ENCODE results near the gene TAL1. TPM values are rescaled to one million over a fixed set of nuclear protein-coding genes. Genes with fewer than 3 reads are reported as not detected.

The TAL1 gene
- total RNA-seq, 1 donor from 2014 or later = not detected

- no peak for DNase-seq (ENCODE audit: low spot score, unreplicated experiment)
- no peak for TF ChIP-seq CTCF (IDR thresholded peaks at IDR 0.05; ENCODE audit: unreplicated experiment)
- no peak overlapping the region for H3K4me3 Mint-ChIP-seq (ENCODE audit: low read depth)
- no peak overlapping the region for H3K27ac Mint-ChIP-seq
- no peaks in the 10 kb centered on the region for H3K9me3 Mint-ChIP-seq (ENCODE audit: low read depth)
- no peaks in the 10 kb centered on the region for H3K36me3 Mint-ChIP-seq (ENCODE audit: insufficient read depth)
- H3K27me3 Mint-ChIP-seq = peaks cover 84% of the 10 kb centered on the region
- peaks cover 9% of the 10 kb centered on the region for H3K4me1 Mint-ChIP-seq (ENCODE audit: low read depth)
Observed at GRCh38 chr1:47229031-47229885, 2.8 kb downstream of the TAL1 start.

- no peak for TF ChIP-seq CTCF (IDR thresholded peaks at IDR 0.05; ENCODE audit: unreplicated experiment)
- H3K27ac Mint-ChIP-seq = no peak overlapping the region
- no peak for DNase-seq (ENCODE audit: low spot score, unreplicated experiment)
- H3K27me3 Mint-ChIP-seq = peaks cover 78% of the 10 kb centered on the region
- no peaks in the 10 kb centered on the region for H3K9me3 Mint-ChIP-seq (ENCODE audit: low read depth)
- no peaks in the 10 kb centered on the region for H3K36me3 Mint-ChIP-seq (ENCODE audit: insufficient read depth)
- peaks cover 9% of the 10 kb centered on the region for H3K4me1 Mint-ChIP-seq (ENCODE audit: low read depth)
- H3K4me3 Mint-ChIP-seq (ENCODE audit: low read depth) = no peak overlapping the region
Observed at GRCh38 chr1:47228644-47229030, 3.4 kb downstream of the TAL1 start.

GRCh38 chr1:47227341-47228232, 4.4 kb downstream of the TAL1 start:
- Mint-ChIP-seq H3K27me3 (peaks cover 68% of the 10 kb centered on the region), H3K9me3 (ENCODE audit: low read depth) (no peaks in the 10 kb centered on the region), H3K4me3 (ENCODE audit: low read depth) (no peak overlapping the region), H3K4me1 (ENCODE audit: low read depth) (peaks cover 8% of the 10 kb centered on the region), H3K27ac (no peak overlapping the region), H3K36me3 (ENCODE audit: insufficient read depth) (no peaks in the 10 kb centered on the region)
- no peak for DNase-seq (ENCODE audit: low spot score, unreplicated experiment)
- no peak for TF ChIP-seq CTCF (IDR thresholded peaks at IDR 0.05; ENCODE audit: unreplicated experiment)

- H3K36me3 Mint-ChIP-seq (ENCODE audit: insufficient read depth) = no peaks in the 10 kb centered on the region
- no peak for DNase-seq (ENCODE audit: low spot score, unreplicated experiment)
- H3K27ac Mint-ChIP-seq = no peak overlapping the region
- H3K4me1 Mint-ChIP-seq (ENCODE audit: low read depth) = peaks cover 6% of the 10 kb centered on the region
- no peak overlapping the region for H3K4me3 Mint-ChIP-seq (ENCODE audit: low read depth)
- no peaks in the 10 kb centered on the region for H3K9me3 Mint-ChIP-seq (ENCODE audit: low read depth)
- no peak for TF ChIP-seq CTCF (IDR thresholded peaks at IDR 0.05; ENCODE audit: unreplicated experiment)
- peaks cover 62% of the 10 kb centered on the region for H3K27me3 Mint-ChIP-seq
Observed at GRCh38 chr1:47226839-47227215, 5.2 kb downstream of the TAL1 start.

- DNase-seq (ENCODE audit: low spot score, unreplicated experiment) = no peak
- Mint-ChIP-seq H3K36me3 (ENCODE audit: insufficient read depth) (no peaks in the 10 kb centered on the region), H3K4me1 (ENCODE audit: low read depth) (peaks cover 1% of the 10 kb centered on the region), H3K27me3 (peaks cover 57% of the 10 kb centered on the region), H3K9me3 (ENCODE audit: low read depth) (no peaks in the 10 kb centered on the region), H3K4me3 (ENCODE audit: low read depth) (peak overlapping the region; percentile 55), H3K27ac (no peak overlapping the region)
- no peak for TF ChIP-seq CTCF (IDR thresholded peaks at IDR 0.05; ENCODE audit: unreplicated experiment)
Observed at GRCh38 chr1:47226121-47226838, 5.7 kb downstream of the TAL1 start.
